Stimulated activated CD4-positive, alpha-beta T cell treated with anti-CD3 and anti-CD28 coated beads, Interleukin-15, amount 100 ng/mL, for 24 hours (primary cell): ENCODE data around the gene CEP170B.
"Not testable (repeated sequence)": the region's sequence is repeated elsewhere in the genome, so short reads cannot be mapped to it uniquely, and the experiment has no call there.

Experiments used
- DNase-seq: peaks from one replicate; pipeline ENCODE4 v3.0.0-alpha.2; 2020

CEP170B gene

GRCh38 chr14:104865081-104865630 is at the start of gene CEP170B:
TSS of gene CEP170B (plus strand) at chr14:104865268. CDS start at chr14:104868451, 3,183 bp downstream.
- DNase-seq: peak; percentile 55

- no peak for DNase-seq
These were observed 48.5 kb upstream of the CEP170B start for GRCh38 chr14:104816616-104816884.

- no peak for DNase-seq
These were observed 46.9 kb upstream of the CEP170B start for GRCh38 chr14:104817930-104818713.

- no peak for DNase-seq
These were observed 46.3 kb upstream of the CEP170B start for GRCh38 chr14:104818714-104819161.

- DNase-seq: no peak
These were observed 45.7 kb upstream of the CEP170B start for GRCh38 chr14:104819361-104819781.

GRCh38 chr14:104820669-104821228 is 44.3 kb upstream of the CEP170B start:
- no peak for DNase-seq

- DNase-seq: no peak
These were observed 43.7 kb upstream of the CEP170B start for GRCh38 chr14:104821229-104821945.

- DNase-seq: no peak
These were observed 43.0 kb upstream of the CEP170B start for GRCh38 chr14:104821971-104822608.

GRCh38 chr14:104822821-104823615 is 42.0 kb upstream of the CEP170B start:
- no peak for DNase-seq

GRCh38 chr14:104824353-104824997 is 40.6 kb upstream of the CEP170B start:
- DNase-seq: no peak

GRCh38 chr14:104826189-104826860 is 38.7 kb upstream of the CEP170B start:
- peak; percentile 95 for DNase-seq

- no peak for DNase-seq
These were observed 38.2 kb upstream of the CEP170B start for GRCh38 chr14:104826861-104827176.

- DNase-seq: peak; percentile 70
These were observed 37.7 kb upstream of the CEP170B start for GRCh38 chr14:104827177-104828055.

- no peak for DNase-seq
These were observed 34.3 kb upstream of the CEP170B start for GRCh38 chr14:104830781-104831180.

- not testable (repeated sequence) for DNase-seq
These were observed 28.7 kb upstream of the CEP170B start for GRCh38 chr14:104836171-104836935.

GRCh38 chr14:104841730-104842129 is 23.3 kb upstream of the CEP170B start:
- no peak for DNase-seq

GRCh38 chr14:104843006-104843405 is 22.1 kb upstream of the CEP170B start:
- no peak for DNase-seq

GRCh38 chr14:104843442-104844305 is 21.4 kb upstream of the CEP170B start:
- DNase-seq: no peak
